Measurements from ENCODE around the gene HAPLN3. TPM values are rescaled to one million over a fixed set of nuclear protein-coding genes. Genes with fewer than 3 reads are reported as not detected.

Gene HAPLN3
- total RNA-seq, 4 donors from 2014 or later = 3.0 to 10.5 (median 6.7) TPM

DNA sequence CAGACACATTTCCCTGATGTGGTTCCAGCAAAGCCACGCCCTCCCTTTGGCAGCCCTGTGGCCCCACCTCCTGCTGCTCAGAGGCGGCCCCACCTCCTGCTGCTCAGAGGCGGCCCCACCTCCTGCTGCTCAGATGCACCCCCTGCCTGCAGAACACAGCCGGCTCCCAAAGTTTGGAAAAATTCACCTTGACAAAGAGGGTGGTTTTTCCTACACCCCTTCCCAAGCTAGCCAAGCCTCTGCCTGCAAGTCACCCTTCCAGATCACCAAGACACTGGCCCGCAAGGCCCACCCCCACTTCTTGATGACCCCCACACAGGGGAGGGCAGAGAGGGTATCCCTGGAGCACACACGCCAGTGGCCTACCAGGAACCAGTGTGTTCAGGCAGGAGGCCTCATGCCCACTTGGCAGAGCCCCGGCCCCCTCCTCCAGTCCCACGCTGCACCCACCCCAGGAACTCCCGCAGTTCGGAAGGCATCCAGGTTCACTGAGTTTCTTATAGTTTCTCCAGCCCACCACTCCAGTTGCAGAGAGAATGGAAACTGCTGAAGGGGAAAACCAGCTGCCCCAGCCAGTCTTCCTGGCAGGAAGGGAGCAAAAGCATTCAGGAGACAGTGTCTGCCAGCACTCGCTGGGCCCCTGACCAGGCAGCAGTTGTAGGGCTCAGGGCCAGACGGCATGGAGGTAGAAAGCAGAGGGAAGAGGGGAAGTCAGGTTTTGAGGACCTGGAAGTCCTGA, 2.3 kb upstream of the HAPLN3 start:
- Histone ChIP-seq H3K36me3 (peaks cover 0 to 34% of the 10 kb centered on the region in 2 donors), H3K27me3 (peaks cover 29% of the 10 kb centered on the region), H3K4me3 (no peak overlapping the region), H3K27ac (peak overlapping the region in 3 of 4 donors; percentile 76 to 87 (median 78)), H3K9me3 (no peaks in the 10 kb centered on the region), H3K4me1 (peaks cover 2 to 49% (median 27%) of the 10 kb centered on the region in 3 donors)
- ATAC-seq = peak; percentile 95
- TF ChIP-seq, protein P1, sequence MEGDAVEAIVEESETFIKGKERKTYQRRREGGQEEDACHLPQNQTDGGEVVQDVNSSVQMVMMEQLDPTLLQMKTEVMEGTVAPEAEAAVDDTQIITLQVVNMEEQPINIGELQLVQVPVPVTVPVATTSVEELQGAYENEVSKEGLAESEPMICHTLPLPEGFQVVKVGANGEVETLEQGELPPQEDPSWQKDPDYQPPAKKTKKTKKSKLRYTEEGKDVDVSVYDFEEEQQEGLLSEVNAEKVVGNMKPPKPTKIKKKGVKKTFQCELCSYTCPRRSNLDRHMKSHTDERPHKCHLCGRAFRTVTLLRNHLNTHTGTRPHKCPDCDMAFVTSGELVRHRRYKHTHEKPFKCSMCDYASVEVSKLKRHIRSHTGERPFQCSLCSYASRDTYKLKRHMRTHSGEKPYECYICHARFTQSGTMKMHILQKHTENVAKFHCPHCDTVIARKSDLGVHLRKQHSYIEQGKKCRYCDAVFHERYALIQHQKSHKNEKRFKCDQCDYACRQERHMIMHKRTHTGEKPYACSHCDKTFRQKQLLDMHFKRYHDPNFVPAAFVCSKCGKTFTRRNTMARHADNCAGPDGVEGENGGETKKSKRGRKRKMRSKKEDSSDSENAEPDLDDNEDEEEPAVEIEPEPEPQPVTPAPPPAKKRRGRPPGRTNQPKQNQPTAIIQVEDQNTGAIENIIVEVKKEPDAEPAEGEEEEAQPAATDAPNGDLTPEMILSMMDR (IDR thresholded peaks at IDR 0.05) = peak in 3 of 4 experiments; percentile 59 to 87 (median 72)
- no peak for TF ChIP-seq EP300 (IDR thresholded peaks at IDR 0.05)
- TF ChIP-seq POLR2A (IDR thresholded peaks at IDR 0.05) = no peak
- TF ChIP-seq POLR2AphosphoS5 (IDR thresholded peaks at IDR 0.05) = peak; percentile 25
- WGBS, 2 donors (ENCODE audit: low coverage in 1 of 2) = 0 to 50% methylated on average over 1 of the region's 12 CpGs

DNA sequence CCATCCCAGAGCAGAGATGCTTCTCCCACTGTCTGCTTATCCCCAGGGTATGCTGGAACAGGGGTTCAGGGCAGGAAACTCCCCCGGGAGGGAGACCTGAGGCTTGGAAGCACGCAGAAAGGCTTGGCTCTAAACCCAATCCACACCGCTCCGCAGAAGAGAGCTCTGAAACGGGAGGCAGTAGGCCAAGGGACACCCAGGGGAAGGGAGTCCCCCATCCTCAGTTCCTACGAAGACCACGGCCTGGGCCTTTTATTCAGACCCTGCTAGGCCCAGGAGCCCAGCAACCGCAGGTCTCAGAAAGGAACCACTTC, 1.8 kb upstream of the HAPLN3 start:
- Histone ChIP-seq H3K4me3 (no peak overlapping the region), H3K4me1 (peaks cover 2 to 49% (median 27%) of the 10 kb centered on the region in 3 donors), H3K36me3 (peaks cover 0 to 29% of the 10 kb centered on the region in 2 donors), H3K27me3 (peaks cover 34% of the 10 kb centered on the region), H3K9me3 (no peaks in the 10 kb centered on the region), H3K27ac (peak overlapping the region in 3 of 4 donors; percentile 76 to 87 (median 78))
- WGBS, 2 donors (ENCODE audit: low coverage in 1 of 2) = no CpG with 5 or more reads among the region's 8 CpGs
- ATAC-seq = no peak
- TF ChIP-seq EP300 (IDR thresholded peaks at IDR 0.05) (no peak), POLR2AphosphoS5 (IDR thresholded peaks at IDR 0.05) (no peak), POLR2A (IDR thresholded peaks at IDR 0.05) (no peak)
- TF ChIP-seq, protein P1 (IDR thresholded peaks at IDR 0.05) = no peak

DNA sequence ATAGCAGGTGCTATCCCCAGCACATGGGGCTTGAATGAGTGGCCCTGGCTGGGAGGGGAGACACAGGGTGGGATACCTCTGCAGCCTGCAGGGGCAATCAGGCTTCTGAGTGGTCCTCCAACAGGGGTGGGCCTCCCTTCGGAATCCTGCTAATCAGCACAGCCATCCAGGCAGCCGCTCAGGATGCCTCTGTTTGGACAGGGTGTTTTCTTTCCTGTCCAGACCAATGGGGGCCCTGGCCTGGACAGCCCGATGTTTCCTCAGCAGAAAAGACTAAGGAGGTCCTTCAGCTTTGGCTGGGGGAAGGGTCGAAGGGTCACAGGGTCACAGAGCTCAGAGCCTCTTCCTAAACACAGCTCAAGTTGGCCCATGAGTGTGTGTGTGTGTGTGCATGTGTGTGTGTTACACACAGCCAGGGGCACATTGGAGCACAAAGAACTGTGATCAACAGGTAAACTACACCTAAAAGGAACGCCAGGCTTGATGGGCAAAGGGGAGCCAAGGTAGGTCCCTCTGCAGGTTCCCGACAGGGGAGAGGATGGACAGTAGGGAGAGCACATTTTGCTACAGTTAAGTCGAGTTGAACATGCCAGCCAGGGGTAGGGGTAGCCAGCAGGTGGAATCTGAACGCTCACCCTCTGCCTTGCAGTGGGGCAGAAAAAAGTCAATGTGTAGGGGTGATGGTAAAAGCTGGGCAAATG, 1.1 kb upstream of the HAPLN3 start:
- TF ChIP-seq EP300 (IDR thresholded peaks at IDR 0.05) = no peak
- no peak for TF ChIP-seq POLR2AphosphoS5 (IDR thresholded peaks at IDR 0.05)
- TF ChIP-seq, protein P1 (IDR thresholded peaks at IDR 0.05) = no peak
- TF ChIP-seq POLR2A (IDR thresholded peaks at IDR 0.05) = no peak
- no peak for ATAC-seq
- Histone ChIP-seq H3K27ac (peak overlapping the region in 3 of 4 donors; percentile 76 to 87 (median 78)), H3K4me1 (peaks cover 2 to 49% (median 27%) of the 10 kb centered on the region in 3 donors), H3K27me3 (peaks cover 40% of the 10 kb centered on the region), H3K4me3 (no peak overlapping the region), H3K36me3 (peaks cover 0 to 23% of the 10 kb centered on the region in 2 donors), H3K9me3 (no peaks in the 10 kb centered on the region)
- 86% methylated on average over 2 of the region's 8 CpGs; no CpG with 5 or more reads in 1 of the 2 donors for WGBS, 2 donors (ENCODE audit: low coverage in 1 of 2)

DNA sequence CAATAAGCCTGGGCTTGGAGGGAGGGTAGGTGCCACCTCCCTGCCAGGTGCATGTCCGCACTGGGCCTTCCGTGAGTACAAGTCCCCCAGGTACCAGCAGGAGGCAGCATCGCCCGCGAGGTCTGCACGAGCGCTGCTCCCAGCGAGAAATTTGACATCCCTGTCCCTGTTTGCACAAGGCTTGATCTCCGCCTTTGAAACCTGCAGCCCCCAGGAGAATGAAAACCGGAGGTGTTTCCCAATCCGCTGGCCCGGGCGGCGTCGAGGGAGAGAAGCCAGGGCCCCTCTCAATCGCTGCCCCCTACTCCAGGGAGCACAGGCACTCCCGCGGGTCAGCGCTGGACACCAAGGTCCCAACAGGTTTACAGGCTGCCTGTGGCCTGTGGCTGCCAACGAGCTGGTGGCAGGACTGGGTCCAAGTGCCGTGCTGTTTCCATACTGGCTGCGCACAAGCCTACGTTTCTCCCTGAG, 961 bp downstream of the HAPLN3 start:
- peak; percentile 26 for ATAC-seq
- WGBS, 2 donors (ENCODE audit: low coverage in 1 of 2) = no CpG with 5 or more reads among the region's 23 CpGs
- peak overlapping the region in 1 of 4 donors; percentile 69 for H3K27ac ChIP-seq

More for the DNA sequence above, 961 bp downstream of the HAPLN3 start:
- Histone ChIP-seq H3K36me3 (peaks cover 0 to 5% of the 10 kb centered on the region in 2 donors), H3K9me3 (no peaks in the 10 kb centered on the region), H3K4me1 (peaks cover 2 to 49% (median 27%) of the 10 kb centered on the region in 3 donors), H3K27me3 (peaks cover 41% of the 10 kb centered on the region), H3K4me3 (peak overlapping the region; percentile 25 to 52)
- no peak for TF ChIP-seq EP300 (IDR thresholded peaks at IDR 0.05)
- TF ChIP-seq, protein P1 (IDR thresholded peaks at IDR 0.05) = peak in 3 of 4 experiments; percentile 52 to 76 (median 60)
